Ovary (tissue), 3 donors: Measurements from ENCODE around the gene CASTOR1.

ENCODE experiments used
- EP300 ChIP-seq: sonication (generic); formaldehyde crosslinking; IDR thresholded peaks from one replicate; pipeline ENCODE4 v1.6.1; 2017; ENCODE audit warnings: antibody characterized with exemption
- POLR2A ChIP-seq: fragments of 450-650 bp; IDR thresholded peaks from one replicate; pipeline ENCODE4 v1.6.1; 2017; ENCODE audit warnings: antibody characterized with exemption, mild to moderate bottlenecking, moderate library complexity
- TF ChIP-seq, protein P1 (sequence below), 3 donors: fragments of 450-650 bp in 2 of 3; fragments of 200-600 bp in 1 of 3; IDR thresholded peaks; one replicate each; pipeline versions ENCODE4 v1.5.1 to v1.8.0; 2016 to 2022; ENCODE audit warnings: antibody characterized with exemption in 3 of 3, mild to moderate bottlenecking in 1 of 3
- donor health status: DM: no; HTN: no; CAD: no.

DNA sequence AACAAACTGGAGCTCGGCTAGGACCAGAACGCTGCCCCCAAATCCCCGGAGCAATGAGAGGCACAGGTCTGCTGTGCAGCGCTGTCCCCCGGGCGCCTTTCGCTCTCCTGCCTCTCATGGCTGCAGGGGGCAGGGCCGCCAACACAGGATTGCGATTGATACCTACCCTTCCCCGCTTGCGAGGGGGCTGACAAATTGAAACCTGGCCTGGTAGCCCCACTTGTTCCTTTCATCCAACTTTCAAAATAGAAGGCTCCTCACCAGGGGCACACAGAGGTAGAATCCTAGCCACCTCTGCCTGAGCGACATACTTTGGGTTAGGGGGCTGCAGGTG is 642 bp upstream of the CASTOR1 start:
- TF ChIP-seq, protein P1, sequence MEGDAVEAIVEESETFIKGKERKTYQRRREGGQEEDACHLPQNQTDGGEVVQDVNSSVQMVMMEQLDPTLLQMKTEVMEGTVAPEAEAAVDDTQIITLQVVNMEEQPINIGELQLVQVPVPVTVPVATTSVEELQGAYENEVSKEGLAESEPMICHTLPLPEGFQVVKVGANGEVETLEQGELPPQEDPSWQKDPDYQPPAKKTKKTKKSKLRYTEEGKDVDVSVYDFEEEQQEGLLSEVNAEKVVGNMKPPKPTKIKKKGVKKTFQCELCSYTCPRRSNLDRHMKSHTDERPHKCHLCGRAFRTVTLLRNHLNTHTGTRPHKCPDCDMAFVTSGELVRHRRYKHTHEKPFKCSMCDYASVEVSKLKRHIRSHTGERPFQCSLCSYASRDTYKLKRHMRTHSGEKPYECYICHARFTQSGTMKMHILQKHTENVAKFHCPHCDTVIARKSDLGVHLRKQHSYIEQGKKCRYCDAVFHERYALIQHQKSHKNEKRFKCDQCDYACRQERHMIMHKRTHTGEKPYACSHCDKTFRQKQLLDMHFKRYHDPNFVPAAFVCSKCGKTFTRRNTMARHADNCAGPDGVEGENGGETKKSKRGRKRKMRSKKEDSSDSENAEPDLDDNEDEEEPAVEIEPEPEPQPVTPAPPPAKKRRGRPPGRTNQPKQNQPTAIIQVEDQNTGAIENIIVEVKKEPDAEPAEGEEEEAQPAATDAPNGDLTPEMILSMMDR (IDR thresholded peaks at IDR 0.05), result no peak
- TF ChIP-seq POLR2A (peak; percentile 16), EP300 (no peak)
